ENCODE results near the gene RPL10A.
A peak's percentile ranks its signal among the peaks of the same experiment; 100 is the strongest.
"Not testable (repeated sequence)": the region's sequence is repeated elsewhere in the genome, so short reads cannot be mapped to it uniquely, and the experiment has no call there.

The RPL10A gene

GRCh38 chr6:35427851-35428321 is 40.3 kb upstream of the RPL10A start:
- no peak overlapping the region for H3K4me3 ChIP-seq (ENCODE audit: low read depth, low read length)
- in situ Hi-C loops (cut with HindIII; ENCODE audit: low sequenced_read_pairs), result no loop called here
- peak; percentile 82 for DNase-seq (ENCODE audit: low read depth, low spot score)
- no peak for TF ChIP-seq CTCF (IDR thresholded peaks at IDR 0.05; ENCODE audit: low read depth, low read length)

GRCh38 chr6:35428421-35429149 is 39.6 kb upstream of the RPL10A start:
- DNase-seq (ENCODE audit: low read depth, low spot score), result no peak
- H3K4me3 ChIP-seq (ENCODE audit: low read depth, low read length), result no peak overlapping the region
- TF ChIP-seq CTCF (IDR thresholded peaks at IDR 0.05; ENCODE audit: low read depth, low read length), result no peak
- in situ Hi-C loops (cut with HindIII; ENCODE audit: low sequenced_read_pairs), result no loop called here

GRCh38 chr6:35429463-35429862 is 38.7 kb upstream of the RPL10A start:
- H3K4me3 ChIP-seq (ENCODE audit: low read depth, low read length), result no peak overlapping the region
- no peak for TF ChIP-seq CTCF (IDR thresholded peaks at IDR 0.05; ENCODE audit: low read depth, low read length)
- no peak for DNase-seq (ENCODE audit: low read depth, low spot score)
- in situ Hi-C loops (cut with HindIII; ENCODE audit: low sequenced_read_pairs), result no loop called here

- in situ Hi-C loops (cut with HindIII; ENCODE audit: low sequenced_read_pairs), result no loop called here
- TF ChIP-seq CTCF (IDR thresholded peaks at IDR 0.05; ENCODE audit: low read depth, low read length), result no peak
- H3K4me3 ChIP-seq (ENCODE audit: low read depth, low read length), result no peak overlapping the region
- DNase-seq (ENCODE audit: low read depth, low spot score), result no peak
These were observed 35.9 kb upstream of the RPL10A start for GRCh38 chr6:35432291-35432690.

GRCh38 chr6:35432702-35433101 is 35.5 kb upstream of the RPL10A start:
- H3K4me3 ChIP-seq (ENCODE audit: low read depth, low read length); in situ Hi-C loops (cut with HindIII; ENCODE audit: low sequenced_read_pairs): not testable (repeated sequence)

GRCh38 chr6:35435074-35435837 is 32.9 kb upstream of the RPL10A start:
- in situ Hi-C loops (cut with HindIII; ENCODE audit: low sequenced_read_pairs), result no loop called here
- DNase-seq (ENCODE audit: low read depth, low spot score), result no peak
- TF ChIP-seq CTCF (IDR thresholded peaks at IDR 0.05; ENCODE audit: low read depth, low read length), result no peak
- H3K4me3 ChIP-seq (ENCODE audit: low read depth, low read length), result no peak overlapping the region

More at GRCh38 chr6:35432702-35433101, 35.5 kb upstream of the RPL10A start:
- not testable (repeated sequence) for DNase-seq (ENCODE audit: low read depth, low spot score)

All from astrocyte of the spinal cord (primary cell).